Placental pericyte (primary cell): ENCODE results near the gene PLK4. TPM values are rescaled to one million over a fixed set of nuclear protein-coding genes. Genes with fewer than 3 reads are reported as not detected.

Source experiments
- small RNA-seq: library from RNA; depleted of rRNA; stranded (forward); fragments of <200 nt; gene quantifications from one replicate; pipeline ENCODE3, GENCODE V24; 2012; ENCODE audit warnings: low replicate concordance
- total RNA-seq: library from RNA; depleted of rRNA; stranded (reverse); fragments of >200 nt; gene quantifications from 2 replicates; pipeline ENCODE4 v1.2.3, GENCODE V29; 2012

PLK4 gene
- 0.66 and 26.9 TPM in 2 replicates for total RNA-seq

GRCh38 chr4:127880763-127881562, at the start of gene PLK4:
Gene PLK4 (plus strand): TSS chr4:127880893. CDS start chr4:127881135, 242 bp downstream.

Small RNA genes within 50 kb of the gene (small RNA-seq; reads per million reads assigned to genes)
- gene RNU6-583P: not detected

Other genes with a start within 250 kb of the PLK4 start
- 2.6 and 7.3 TPM in 2 replicates for gene INTU, start 247.9 kb upstream of the PLK4 start, total RNA-seq
- gene SLC25A31, start 150.5 kb upstream of the PLK4 start, total RNA-seq: not detected in 2 replicates
- gene HSPA4L, start 98.6 kb upstream of the PLK4 start, total RNA-seq: 1.8 and 3.7 TPM in 2 replicates
- 18.8 and 28.2 TPM in 2 replicates for gene MFSD8, start 84.3 kb downstream of the PLK4 start, total RNA-seq
- 4.6 and 5.0 TPM in 2 replicates for gene ABHD18, start 84.5 kb downstream of the PLK4 start, total RNA-seq
- 22.5 and 48.4 TPM in 2 replicates for gene LARP1B, start 180.4 kb downstream of the PLK4 start, total RNA-seq